GM18909 (cell line): ENCODE results near the gene EXOC6.

Experiments used
- ATAC-seq: cut with Tn5 transposase; IDR thresholded peaks from one replicate; pipeline ENCODE4 v1.9.1; 2021; ENCODE audit warnings: mild to moderate bottlenecking; ENCODE audit not compliant: unreplicated experiment, poor library complexity

The EXOC6 gene

GRCh38 chr10:93072713-93073538 lies 224.6 kb downstream of the EXOC6 start:
- no peak for ATAC-seq

- no peak for ATAC-seq
Measured at GRCh38 chr10:93073539-93074146, 225.3 kb downstream of the EXOC6 start, which contains the start of gene CYP26A1. Gene CYP26A1 (plus strand): TSS chr10:93073893. CDS start chr10:93073935, 42 bp downstream.

- no peak for ATAC-seq
Measured at GRCh38 chr10:93074147-93074596, 225.9 kb downstream of the EXOC6 start.

- no peak for ATAC-seq
Measured at GRCh38 chr10:93074597-93075368, 226.5 kb downstream of the EXOC6 start.

- no peak for ATAC-seq
Measured at GRCh38 chr10:93075369-93076221, 227.3 kb downstream of the EXOC6 start.

GRCh38 chr10:93076871-93077270 lies 228.6 kb downstream of the EXOC6 start:
- ATAC-seq = no peak

- ATAC-seq = no peak
Measured at GRCh38 chr10:93077860-93078337, 229.6 kb downstream of the EXOC6 start.

- no peak for ATAC-seq
Measured at GRCh38 chr10:93079663-93080349, 231.5 kb downstream of the EXOC6 start.

- ATAC-seq = no peak
Measured at GRCh38 chr10:93080350-93081046, 232.2 kb downstream of the EXOC6 start.

- ATAC-seq = no peak
Measured at GRCh38 chr10:93081318-93081717, 233.0 kb downstream of the EXOC6 start.

- no peak for ATAC-seq
Measured at GRCh38 chr10:93081834-93082233, 233.5 kb downstream of the EXOC6 start.

- ATAC-seq = no peak
Measured at GRCh38 chr10:93083743-93084539, 235.6 kb downstream of the EXOC6 start.

- ATAC-seq = no peak
Measured at GRCh38 chr10:93085272-93085859, 237.0 kb downstream of the EXOC6 start.

- ATAC-seq = no peak
Measured at GRCh38 chr10:93086289-93086688, 238.0 kb downstream of the EXOC6 start.

GRCh38 chr10:93087846-93088245 lies 239.5 kb downstream of the EXOC6 start:
- ATAC-seq = no peak

- ATAC-seq = no peak
Measured at GRCh38 chr10:93088466-93088865, 240.1 kb downstream of the EXOC6 start.

GRCh38 chr10:93090619-93091018 lies 242.3 kb downstream of the EXOC6 start:
- no peak for ATAC-seq

- ATAC-seq = no peak
Measured at GRCh38 chr10:93091960-93092359, 243.6 kb downstream of the EXOC6 start.
